Stimulated activated naive CD8-positive, alpha-beta T cell treated with anti-CD3 and anti-CD28 coated beads, Interleukin-15, Interleukin-2, amounts not matched to agents 100 ng/mL and 50 ng/mL, for 24 hours (primary cell): ENCODE results near the gene POLR2C.

Source experiments
- H3K27ac Mint-ChIP-seq: one replicate; pipeline ENCODE4 v1.8.0; 2021; ENCODE audit warnings: mild to moderate bottlenecking, mixed read lengths
- H3K27me3 Mint-ChIP-seq: one replicate; pipeline ENCODE4 v1.8.0; 2021; ENCODE audit warnings: mixed read lengths
- H3K36me3 Mint-ChIP-seq: one replicate; pipeline ENCODE4 v1.8.0; 2021; ENCODE audit warnings: low read depth, mixed read lengths
- H3K4me1 Mint-ChIP-seq: one replicate; pipeline ENCODE4 v1.8.0; 2021; ENCODE audit warnings: low read depth, mixed read lengths
- H3K4me3 Mint-ChIP-seq: one replicate; pipeline ENCODE4 v1.8.0; 2021; ENCODE audit warnings: mild to moderate bottlenecking, mixed read lengths
- H3K9me3 Mint-ChIP-seq: one replicate; pipeline ENCODE4 v1.8.0; 2021; ENCODE audit warnings: mixed read lengths

Gene POLR2C

DNA sequence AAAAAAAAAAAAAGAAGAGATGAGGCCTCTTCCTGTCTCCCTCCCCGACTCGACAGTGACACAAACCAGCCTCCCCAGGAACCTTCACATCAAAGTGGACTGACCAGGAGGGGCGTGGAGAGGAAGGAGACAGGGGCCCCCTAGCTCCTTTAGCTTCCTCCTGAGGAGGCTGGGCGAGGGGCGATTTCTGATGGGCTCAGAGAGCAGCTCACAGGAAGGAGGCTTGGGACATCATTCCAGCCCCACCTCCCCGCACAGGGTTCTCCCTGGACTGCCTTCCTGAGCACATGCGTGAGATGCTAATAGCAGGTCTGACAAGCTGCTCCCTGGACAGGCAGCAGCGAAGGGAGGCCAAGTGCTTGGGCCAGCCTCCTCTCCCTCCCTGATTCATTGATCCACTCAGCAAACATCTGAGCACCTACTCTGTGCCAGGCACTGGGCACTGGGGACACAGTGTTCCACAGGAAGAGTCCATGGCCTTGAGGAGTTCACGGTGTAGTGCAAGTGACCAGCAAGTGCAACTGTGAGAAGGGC lies 38.2 kb downstream of the POLR2C start:
- Mint-ChIP-seq H3K4me1 (no peaks in the 10 kb centered on the region), H3K27ac (peak overlapping the region; percentile 7), H3K27me3 (no peaks in the 10 kb centered on the region), H3K36me3 (no peaks in the 10 kb centered on the region), H3K9me3 (no peaks in the 10 kb centered on the region), H3K4me3 (no peak overlapping the region)

DNA sequence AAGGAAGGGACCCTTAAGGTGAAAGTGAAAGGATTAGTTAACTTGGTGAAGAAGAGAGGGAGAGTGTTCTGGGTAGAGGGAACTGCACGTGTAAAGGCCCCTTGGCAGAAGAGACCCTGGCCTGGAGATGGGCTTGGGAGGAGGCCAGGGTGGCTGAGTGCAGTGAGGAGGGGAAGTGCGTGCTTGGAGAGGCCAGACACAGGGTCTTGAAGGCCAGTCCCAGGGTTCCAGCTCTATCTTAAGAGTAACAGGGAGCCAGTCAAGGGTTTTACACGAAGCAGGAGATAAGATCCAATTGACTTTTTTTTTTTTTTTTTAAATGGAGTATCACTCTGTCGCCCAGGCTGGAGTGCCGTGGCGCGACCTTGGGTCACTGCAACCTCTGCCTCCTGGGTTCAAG lies 39.0 kb downstream of the POLR2C start:
- H3K4me1 Mint-ChIP-seq = no peaks in the 10 kb centered on the region
- H3K9me3 Mint-ChIP-seq = no peaks in the 10 kb centered on the region
- no peak overlapping the region for H3K4me3 Mint-ChIP-seq
- H3K27me3 Mint-ChIP-seq = no peaks in the 10 kb centered on the region
- H3K27ac Mint-ChIP-seq = no peak overlapping the region
- no peaks in the 10 kb centered on the region for H3K36me3 Mint-ChIP-seq

DNA sequence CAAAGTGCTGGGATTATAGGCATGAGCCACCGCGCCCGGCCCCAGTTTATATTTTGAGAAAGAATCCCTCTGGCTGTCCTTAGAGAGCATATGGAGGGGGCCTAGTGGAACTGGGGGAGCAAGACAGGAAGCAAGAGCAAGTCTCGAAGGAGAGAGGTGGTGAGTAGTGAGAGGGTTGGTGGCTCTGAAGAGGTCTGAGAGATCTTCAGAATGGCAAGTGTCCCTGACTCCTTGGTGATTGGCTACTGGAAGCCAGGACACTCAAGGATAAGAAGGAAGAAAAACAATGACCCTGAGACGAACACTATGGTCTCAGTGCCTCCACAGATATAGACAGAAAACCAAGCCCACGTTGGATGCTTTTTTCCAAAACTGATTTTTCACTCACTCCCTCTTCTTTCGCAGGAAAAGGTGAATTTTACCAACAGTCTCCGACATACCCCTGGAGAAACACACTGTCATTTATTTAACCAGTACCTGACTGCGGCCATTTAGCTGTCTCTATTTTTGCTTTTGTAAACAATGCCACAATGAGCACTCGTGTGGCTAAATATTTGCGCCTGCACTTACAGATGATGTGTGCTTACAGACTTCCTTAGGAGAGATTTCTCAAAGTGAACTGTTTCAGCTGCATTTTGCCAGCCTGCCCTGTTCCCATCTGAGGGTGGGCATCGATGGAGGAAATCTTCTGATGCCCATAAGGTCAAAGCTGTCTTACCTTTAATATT lies 39.7 kb downstream of the POLR2C start:
- no peak overlapping the region for H3K4me3 Mint-ChIP-seq
- H3K4me1 Mint-ChIP-seq = no peaks in the 10 kb centered on the region
- no peaks in the 10 kb centered on the region for H3K9me3 Mint-ChIP-seq
- no peak overlapping the region for H3K27ac Mint-ChIP-seq
- H3K27me3 Mint-ChIP-seq = no peaks in the 10 kb centered on the region
- no peaks in the 10 kb centered on the region for H3K36me3 Mint-ChIP-seq

DNA sequence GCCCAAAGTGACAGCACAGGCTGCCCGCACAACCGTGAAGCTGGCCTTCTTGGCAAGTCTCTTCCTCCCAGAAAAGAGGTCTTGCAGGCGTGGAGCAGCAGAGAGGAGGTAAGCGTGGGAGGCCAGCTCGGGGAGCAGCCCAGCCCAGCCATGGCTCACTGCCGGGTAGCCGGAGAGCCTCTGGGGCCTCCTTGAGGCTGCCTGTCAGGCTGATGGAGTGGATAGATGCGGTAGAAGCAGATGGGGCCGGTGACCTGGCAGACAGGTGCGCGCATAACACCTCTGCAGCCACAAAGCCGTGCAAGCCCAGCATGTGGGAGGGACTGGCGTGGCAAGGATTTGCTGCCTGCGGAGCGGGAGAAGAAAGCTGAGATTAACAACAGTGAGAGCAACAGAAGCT lies 40.9 kb downstream of the POLR2C start:
- H3K36me3 Mint-ChIP-seq = no peaks in the 10 kb centered on the region
- H3K9me3 Mint-ChIP-seq = no peaks in the 10 kb centered on the region
- H3K27me3 Mint-ChIP-seq = no peaks in the 10 kb centered on the region
- no peak overlapping the region for H3K4me3 Mint-ChIP-seq
- no peak overlapping the region for H3K27ac Mint-ChIP-seq
- H3K4me1 Mint-ChIP-seq = no peaks in the 10 kb centered on the region

DNA sequence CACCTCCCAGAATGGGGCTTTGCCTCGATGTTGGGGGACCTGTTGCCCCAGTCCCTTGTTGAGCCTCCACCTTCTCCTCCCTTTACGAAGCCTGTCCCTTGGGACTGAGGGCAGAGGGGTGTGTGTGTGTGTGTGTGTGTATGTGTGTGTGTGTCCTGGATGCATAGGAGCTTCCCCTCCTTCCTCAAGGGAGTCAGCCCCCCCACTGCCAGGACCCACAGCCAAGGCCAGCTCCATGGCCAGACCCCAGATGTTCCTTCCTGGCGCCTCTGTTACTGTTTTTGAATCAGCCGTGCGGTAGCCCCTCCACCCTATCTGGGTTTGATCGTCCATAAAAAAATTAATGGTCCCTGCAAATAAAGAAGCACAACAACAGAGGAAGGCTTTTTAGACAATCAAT lies 41.5 kb downstream of the POLR2C start:
- Mint-ChIP-seq H3K27ac (no peak overlapping the region), H3K4me1 (no peaks in the 10 kb centered on the region), H3K27me3 (no peaks in the 10 kb centered on the region)

DNA sequence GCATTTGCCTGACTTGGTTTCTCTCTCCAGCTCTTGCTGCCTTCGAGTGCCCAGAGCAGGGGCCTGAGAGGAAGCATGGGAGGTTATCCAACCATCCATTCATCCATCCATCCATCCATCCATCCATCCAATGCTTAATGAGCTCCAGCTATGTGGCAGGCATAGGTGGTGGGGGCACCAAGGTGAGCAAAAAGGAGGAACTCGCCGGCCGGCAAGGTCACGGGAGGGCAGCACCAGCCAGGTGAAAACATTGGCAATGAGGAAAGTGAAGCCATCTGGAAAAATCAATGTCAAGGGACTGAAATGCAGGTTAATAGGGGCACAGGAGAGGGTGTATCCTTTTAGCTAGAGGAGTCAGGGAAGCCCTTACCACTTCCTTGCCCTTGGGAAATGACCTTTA lies 42.0 kb downstream of the POLR2C start:
- H3K4me1 Mint-ChIP-seq = no peaks in the 10 kb centered on the region
- no peak overlapping the region for H3K27ac Mint-ChIP-seq
- no peaks in the 10 kb centered on the region for H3K9me3 Mint-ChIP-seq
- no peaks in the 10 kb centered on the region for H3K27me3 Mint-ChIP-seq
- no peaks in the 10 kb centered on the region for H3K36me3 Mint-ChIP-seq
- H3K4me3 Mint-ChIP-seq = no peak overlapping the region

More for the DNA sequence above, 41.5 kb downstream of the POLR2C start:
- Mint-ChIP-seq H3K36me3 (no peaks in the 10 kb centered on the region), H3K9me3 (no peaks in the 10 kb centered on the region), H3K4me3 (no peak overlapping the region)

DNA sequence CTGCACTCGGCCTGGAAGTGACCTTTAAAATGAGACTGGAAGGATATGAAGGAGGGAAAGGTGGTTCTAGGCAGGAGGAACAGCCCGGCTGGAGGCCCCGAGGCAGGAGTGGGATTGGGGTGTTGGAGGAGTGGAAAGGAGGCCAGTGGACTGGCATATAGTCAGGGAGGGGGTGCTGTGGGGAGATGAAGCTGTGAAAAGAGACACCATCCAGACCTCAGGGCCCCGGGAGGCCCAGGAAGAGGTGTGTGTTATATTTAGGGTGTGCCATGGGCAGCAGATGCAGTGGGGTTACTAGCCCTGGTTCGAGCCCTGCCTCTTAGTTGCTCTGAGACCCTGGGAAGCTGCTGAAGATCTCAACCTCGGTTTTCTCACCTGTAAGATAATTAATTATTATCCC lies 42.7 kb downstream of the POLR2C start:
- Mint-ChIP-seq H3K36me3 (no peaks in the 10 kb centered on the region), H3K9me3 (no peaks in the 10 kb centered on the region), H3K4me1 (no peaks in the 10 kb centered on the region), H3K27me3 (no peaks in the 10 kb centered on the region), H3K27ac (no peak overlapping the region), H3K4me3 (no peak overlapping the region)

DNA sequence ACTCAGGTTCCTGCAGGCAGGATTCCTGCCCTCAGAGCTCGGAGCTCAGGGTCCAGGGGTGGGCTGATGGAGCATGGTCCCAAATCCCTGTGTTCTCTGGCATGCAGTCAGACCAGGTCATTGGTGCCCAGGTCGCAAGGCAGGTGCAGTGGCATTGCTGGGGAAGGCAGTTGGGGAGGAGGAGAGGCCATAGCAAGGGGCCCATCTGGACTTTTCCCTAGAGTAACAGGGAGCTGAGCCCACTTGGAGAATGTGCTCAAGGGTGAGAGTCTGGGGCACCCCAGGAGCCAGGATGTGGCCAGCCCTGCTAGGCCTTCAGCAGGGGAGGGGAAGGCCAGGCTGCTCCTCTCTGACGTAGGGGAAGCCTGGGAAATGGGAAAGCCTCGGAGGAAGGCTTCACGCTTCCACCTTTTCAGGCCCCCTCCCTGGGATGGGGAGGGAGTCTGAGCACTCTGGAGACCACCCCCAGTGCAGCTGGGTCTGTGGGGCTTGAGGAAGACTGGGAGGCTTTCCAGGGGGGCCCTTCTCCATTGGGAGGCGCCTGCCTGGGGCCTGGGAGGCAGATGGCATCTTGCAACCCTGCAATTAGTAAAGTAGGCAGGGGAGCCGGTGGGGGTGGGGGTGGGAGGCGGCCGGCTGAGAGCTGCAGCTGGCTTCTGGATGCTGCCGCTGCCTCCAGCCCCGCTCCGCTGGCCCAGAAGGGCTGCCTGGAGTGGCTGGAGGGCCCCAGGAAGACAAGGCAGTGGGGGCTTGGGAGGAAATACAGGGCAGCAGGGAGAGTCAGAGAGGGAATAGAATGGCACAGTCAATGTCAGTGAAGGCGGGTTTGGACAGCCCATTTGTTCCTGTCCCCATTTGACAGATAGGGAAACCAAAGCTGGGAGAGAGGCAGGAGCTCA lies 44.9 kb downstream of the POLR2C start:
- H3K27me3 Mint-ChIP-seq = no peaks in the 10 kb centered on the region
- no peaks in the 10 kb centered on the region for H3K4me1 Mint-ChIP-seq
- no peaks in the 10 kb centered on the region for H3K9me3 Mint-ChIP-seq
- no peaks in the 10 kb centered on the region for H3K36me3 Mint-ChIP-seq
- H3K4me3 Mint-ChIP-seq = no peak overlapping the region
- no peak overlapping the region for H3K27ac Mint-ChIP-seq

DNA sequence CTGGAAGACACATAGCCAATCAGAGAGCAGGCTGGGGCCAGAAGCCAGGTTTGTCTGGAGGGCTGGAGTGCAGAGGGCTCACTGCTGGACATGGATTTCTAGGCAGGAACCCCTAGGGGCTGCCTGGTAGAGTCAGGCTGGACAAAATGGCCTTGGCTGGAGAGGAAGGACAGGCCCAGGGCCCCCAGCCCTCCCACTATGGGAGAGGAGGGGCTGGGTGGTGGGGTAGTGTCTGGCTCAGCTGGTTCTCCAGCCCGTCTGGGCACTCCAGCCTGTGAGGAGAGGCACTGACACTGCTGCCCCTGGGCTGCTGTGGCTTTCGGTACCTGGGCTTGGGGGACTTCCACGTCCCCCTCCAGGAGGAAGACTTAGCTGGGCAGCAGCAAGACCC lies 45.6 kb downstream of the POLR2C start:
- H3K4me1 Mint-ChIP-seq = no peaks in the 10 kb centered on the region
- H3K27ac Mint-ChIP-seq = no peak overlapping the region
- H3K27me3 Mint-ChIP-seq = no peaks in the 10 kb centered on the region
- H3K36me3 Mint-ChIP-seq = no peaks in the 10 kb centered on the region
- no peak overlapping the region for H3K4me3 Mint-ChIP-seq
- no peaks in the 10 kb centered on the region for H3K9me3 Mint-ChIP-seq

DNA sequence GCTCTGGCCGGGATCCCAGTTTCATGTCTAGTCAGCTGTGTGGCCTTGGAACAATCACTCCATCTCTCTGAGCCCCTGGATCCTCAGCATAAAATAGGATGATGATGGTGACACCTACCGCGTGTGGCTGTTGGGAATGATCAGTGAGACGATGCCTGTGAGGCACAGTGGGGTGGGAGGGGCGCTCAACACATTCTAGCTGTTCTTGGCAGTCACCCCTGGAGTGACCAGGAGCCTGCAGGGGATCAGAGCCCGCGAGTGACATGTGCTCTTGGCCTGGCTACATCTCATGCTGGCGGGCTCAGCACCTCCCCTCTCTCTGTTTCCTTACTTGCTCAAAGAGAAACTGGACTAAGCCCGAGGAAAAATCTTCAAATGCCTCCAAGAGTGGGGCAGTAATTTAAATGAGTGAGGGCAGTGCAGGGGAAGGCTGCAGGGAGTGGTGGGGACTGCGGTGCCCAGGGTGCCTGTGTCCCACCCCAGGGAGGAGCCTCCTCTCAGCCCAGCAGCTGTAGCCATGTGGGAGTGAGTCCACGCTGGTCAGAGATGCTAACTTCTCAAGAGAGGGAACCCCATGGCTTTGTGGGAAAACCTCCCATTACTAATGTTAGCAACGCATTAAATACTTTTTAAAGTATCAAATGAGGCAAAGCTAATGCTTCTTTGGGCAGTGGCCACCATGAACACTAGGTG lies 46.9 kb downstream of the POLR2C start:
- no peaks in the 10 kb centered on the region for H3K36me3 Mint-ChIP-seq
- no peak overlapping the region for H3K27ac Mint-ChIP-seq
- no peaks in the 10 kb centered on the region for H3K27me3 Mint-ChIP-seq
- H3K9me3 Mint-ChIP-seq = no peaks in the 10 kb centered on the region
- no peaks in the 10 kb centered on the region for H3K4me1 Mint-ChIP-seq
- no peak overlapping the region for H3K4me3 Mint-ChIP-seq

DNA sequence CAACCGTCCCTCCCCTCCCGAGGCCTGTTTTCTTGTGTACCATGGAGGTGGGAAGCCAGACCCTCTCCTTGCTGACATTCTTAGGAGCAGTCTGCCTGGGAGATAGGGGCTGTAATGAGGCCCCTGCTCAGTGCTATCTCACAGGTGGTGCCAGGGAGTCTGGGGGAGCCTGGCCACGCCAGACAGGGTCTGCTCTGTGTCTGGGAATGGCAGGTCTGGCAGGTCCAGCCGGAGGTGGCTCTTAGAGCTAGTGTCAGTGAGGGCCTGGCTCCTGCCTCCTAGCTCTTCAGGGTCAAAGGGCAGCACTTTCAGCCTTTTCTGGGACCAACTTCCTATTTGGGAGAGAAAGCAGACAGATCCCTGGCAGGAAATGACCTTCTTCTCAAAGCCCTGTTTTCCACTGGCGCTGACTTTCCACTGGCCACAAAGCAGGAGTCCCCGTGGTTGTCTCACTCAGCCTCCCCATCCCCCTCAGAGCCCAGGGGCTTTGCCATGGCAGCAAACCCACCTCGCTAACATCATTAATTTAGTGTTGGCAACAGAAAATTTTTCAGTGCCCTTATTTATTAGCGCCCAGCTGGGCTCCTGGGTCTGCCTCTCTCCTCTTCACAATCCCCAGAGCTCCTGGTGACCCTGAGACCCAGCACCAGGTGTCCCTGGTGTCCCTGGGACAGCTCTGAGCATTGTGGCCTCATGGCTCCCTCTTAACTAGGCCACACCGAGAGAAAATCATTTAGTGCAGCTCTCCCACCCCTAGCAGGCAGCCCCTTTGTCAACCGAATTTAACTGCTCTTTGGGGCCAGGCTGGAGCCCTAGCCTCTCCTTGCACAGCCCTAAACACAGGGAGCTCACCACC lies 47.8 kb downstream of the POLR2C start:
- Mint-ChIP-seq H3K27ac (no peak overlapping the region), H3K4me3 (no peak overlapping the region), H3K36me3 (no peaks in the 10 kb centered on the region)

DNA sequence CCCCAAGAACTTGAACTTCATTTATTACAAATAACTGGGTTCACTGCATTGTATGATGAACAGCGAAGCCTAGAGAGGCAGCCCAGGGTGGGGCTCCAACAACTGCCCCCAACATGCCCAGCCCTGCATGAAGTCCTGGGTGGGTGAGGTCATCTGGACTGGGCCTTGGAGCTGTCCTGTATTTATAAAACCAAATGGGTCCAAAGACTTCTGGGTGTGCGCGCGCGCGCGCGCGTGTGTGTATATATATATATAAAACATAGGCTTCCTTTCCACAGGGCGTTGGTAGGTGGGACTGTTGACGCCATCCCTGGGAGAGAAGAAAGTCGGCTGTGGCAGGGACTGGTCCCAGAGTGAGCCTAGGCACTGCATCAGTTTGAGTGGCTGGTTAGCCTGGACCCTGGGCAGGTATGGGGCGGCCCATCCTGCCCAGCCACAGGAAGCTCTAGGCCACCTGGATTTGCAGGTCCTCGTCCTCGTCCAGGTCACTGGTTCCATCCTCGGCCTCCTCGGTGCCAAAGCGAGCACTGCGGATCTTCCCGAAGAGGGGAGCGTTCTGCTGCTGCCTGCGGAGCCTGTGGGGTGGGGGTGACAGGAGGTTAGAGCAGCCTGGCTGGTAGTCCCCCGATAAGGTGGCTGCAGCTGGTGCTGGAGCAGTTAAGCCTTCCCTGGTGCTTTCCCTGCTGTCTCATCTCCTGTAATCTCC lies 50.0 kb downstream of the POLR2C start:
- Mint-ChIP-seq H3K27ac (no peak overlapping the region), H3K27me3 (no peaks in the 10 kb centered on the region)

More for the DNA sequence above, 47.8 kb downstream of the POLR2C start:
- Mint-ChIP-seq H3K4me1 (no peaks in the 10 kb centered on the region), H3K27me3 (no peaks in the 10 kb centered on the region), H3K9me3 (no peaks in the 10 kb centered on the region)

DNA sequence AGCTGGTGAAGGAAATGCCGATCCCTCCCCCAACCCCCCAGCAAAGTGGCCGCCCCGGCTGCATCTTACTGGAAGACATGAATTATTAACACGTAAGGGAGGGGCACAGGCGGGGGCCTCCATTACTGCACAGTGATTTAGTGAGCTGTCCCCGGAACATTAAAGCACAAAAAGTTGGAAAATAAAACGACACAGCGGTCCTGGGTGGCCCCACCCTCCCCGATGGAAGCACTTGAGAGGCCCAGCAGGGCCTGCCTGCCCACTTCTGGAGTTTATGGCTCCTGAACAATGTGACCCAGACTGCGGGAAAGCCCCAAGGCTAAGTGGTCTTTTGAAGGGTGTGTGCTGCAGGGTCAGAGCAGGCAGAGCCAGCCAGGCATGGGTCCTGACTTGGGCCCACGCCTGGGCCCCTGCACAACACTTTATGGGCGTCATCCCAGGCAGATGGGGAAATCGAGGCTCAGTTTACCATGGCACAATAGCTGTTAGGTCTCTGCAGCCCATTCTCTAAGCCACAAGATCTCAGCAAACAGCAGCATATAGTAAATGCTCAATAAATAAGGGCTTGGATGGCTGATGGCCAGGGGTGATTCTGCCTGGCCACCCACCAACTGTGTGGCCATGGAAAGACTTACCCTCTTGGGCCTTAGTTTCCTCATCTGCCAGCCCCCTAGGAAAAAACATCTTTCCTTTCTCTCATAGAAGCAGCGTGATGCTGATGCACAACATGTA lies 51.1 kb downstream of the POLR2C start:
- no peaks in the 10 kb centered on the region for H3K36me3 Mint-ChIP-seq
- no peaks in the 10 kb centered on the region for H3K27me3 Mint-ChIP-seq
- no peaks in the 10 kb centered on the region for H3K9me3 Mint-ChIP-seq
- H3K27ac Mint-ChIP-seq = no peak overlapping the region
- no peak overlapping the region for H3K4me3 Mint-ChIP-seq
- no peaks in the 10 kb centered on the region for H3K4me1 Mint-ChIP-seq

More for the DNA sequence above, 50.0 kb downstream of the POLR2C start:
- Mint-ChIP-seq H3K9me3 (no peaks in the 10 kb centered on the region), H3K4me3 (no peak overlapping the region), H3K4me1 (no peaks in the 10 kb centered on the region), H3K36me3 (no peaks in the 10 kb centered on the region)
